ENCODE data around the gene FAM3B. TPM values are rescaled to one million over a fixed set of nuclear protein-coding genes. Genes with fewer than 3 reads are reported as not detected.

FAM3B gene
- polyA plus RNA-seq, 1 donor from 2014 or later, result not detected

- no peak for TF ChIP-seq REST (IDR thresholded peaks at IDR 0.05; ENCODE audit: borderline replicate concordance)
- TF ChIP-seq EZH2 (IDR thresholded peaks at IDR 0.05; ENCODE audit: borderline replicate concordance, insufficient read depth, low read length, poor library complexity, severe bottlenecking), result no peak
- no peak for TF ChIP-seq RAD21 (conservative IDR thresholded peaks at IDR 0.05)
- no peak for TF ChIP-seq MXI1 (conservative IDR thresholded peaks at IDR 0.05; ENCODE audit: poor library complexity, severe bottlenecking)
- no peak for TF ChIP-seq SMC3 (conservative IDR thresholded peaks at IDR 0.05; ENCODE audit: poor library complexity)
- TF ChIP-seq EP300 (conservative IDR thresholded peaks at IDR 0.05; ENCODE audit: poor library complexity, severe bottlenecking), result no peak
- no peak for TF ChIP-seq POLR2AphosphoS5 (IDR thresholded peaks at IDR 0.05)
- no peak for TF ChIP-seq CTCF (IDR thresholded peaks at IDR 0.05; ENCODE audit: poor library complexity, severe bottlenecking)
- TF ChIP-seq TAF1 (IDR thresholded peaks at IDR 0.05; ENCODE audit: low read depth), result no peak
- Histone ChIP-seq H3K9me2 (ENCODE audit: insufficient read depth, low read length) (no peaks in the 10 kb centered on the region), H3K9me3 (ENCODE audit: low read length) (no peaks in the 10 kb centered on the region), H3K27me3 (ENCODE audit: insufficient read depth, low read depth, low read length) (no peaks in the 10 kb centered on the region), H3K4me3 (ENCODE audit: low read length) (no peak overlapping the region), H4K20me1 (ENCODE audit: insufficient read depth) (no peaks in the 10 kb centered on the region), H3K9ac (ENCODE audit: low read length) (no peak overlapping the region), H3F3A (ENCODE audit: insufficient read depth, low read length, poor library complexity, severe bottlenecking) (no peaks in the 10 kb centered on the region), H3K4me2 (ENCODE audit: low read length) (no peak overlapping the region), H3K79me2 (replicated peaks; ENCODE audit: insufficient read depth, low read length) (no peaks in the 10 kb centered on the region), H2AFZ (ENCODE audit: low read depth, low read length) (no peak overlapping the region), H3K27ac (ENCODE audit: low read length) (no peak overlapping the region), H3K36me3 (ENCODE audit: insufficient read depth, low read length) (no peaks in the 10 kb centered on the region)
Observed at GRCh38 chr21:41369920-41370839, 53.6 kb downstream of the FAM3B start.

GRCh38 chr21:41370840-41371684, 54.5 kb downstream of the FAM3B start:
- no peak overlapping the region for H3K4me3 ChIP-seq (ENCODE audit: low read length)
- no peaks in the 10 kb centered on the region for H3K9me3 ChIP-seq (ENCODE audit: low read length)
- H3K4me2 ChIP-seq (ENCODE audit: low read length), result no peak overlapping the region
- H3K36me3 ChIP-seq (ENCODE audit: insufficient read depth, low read length), result no peaks in the 10 kb centered on the region
- H3K9me2 ChIP-seq (ENCODE audit: insufficient read depth, low read length), result no peaks in the 10 kb centered on the region
- H3K27ac ChIP-seq (ENCODE audit: low read length), result no peak overlapping the region
- no peaks in the 10 kb centered on the region for H3F3A ChIP-seq (ENCODE audit: insufficient read depth, low read length, poor library complexity, severe bottlenecking)
- no peaks in the 10 kb centered on the region for H4K20me1 ChIP-seq (ENCODE audit: insufficient read depth)
- H3K79me2 ChIP-seq (replicated peaks; ENCODE audit: insufficient read depth, low read length), result no peaks in the 10 kb centered on the region
- TF ChIP-seq EZH2 (IDR thresholded peaks at IDR 0.05; ENCODE audit: borderline replicate concordance, insufficient read depth, low read length, poor library complexity, severe bottlenecking) (no peak), TAF1 (IDR thresholded peaks at IDR 0.05; ENCODE audit: low read depth) (no peak), SMC3 (conservative IDR thresholded peaks at IDR 0.05; ENCODE audit: poor library complexity) (no peak), EP300 (conservative IDR thresholded peaks at IDR 0.05; ENCODE audit: poor library complexity, severe bottlenecking) (no peak), MXI1 (conservative IDR thresholded peaks at IDR 0.05; ENCODE audit: poor library complexity, severe bottlenecking) (no peak), CTCF (IDR thresholded peaks at IDR 0.05; ENCODE audit: poor library complexity, severe bottlenecking) (no peak), POLR2AphosphoS5 (IDR thresholded peaks at IDR 0.05) (no peak), RAD21 (conservative IDR thresholded peaks at IDR 0.05) (no peak), REST (IDR thresholded peaks at IDR 0.05; ENCODE audit: borderline replicate concordance) (no peak)
- H3K9ac ChIP-seq (ENCODE audit: low read length), result no peak overlapping the region
- H3K27me3 ChIP-seq (ENCODE audit: insufficient read depth, low read depth, low read length), result no peaks in the 10 kb centered on the region
- H2AFZ ChIP-seq (ENCODE audit: low read depth, low read length), result no peak overlapping the region
